CD8-positive, alpha-beta memory T cell (primary cell): ENCODE results near the gene FAAP20. TPM values are rescaled to one million over a fixed set of nuclear protein-coding genes. Genes with fewer than 3 reads are reported as not detected.

Experiments
- CTCF ChIA-PET: fragments of 350-600 bp; sonication (Branson Sonifier 250); formaldehyde crosslinking; loops from one replicate; lab custom pipeline; 2021; ENCODE audit warnings: antibody characterized with exemption; lab: Charles Lee
- POLR2A ChIA-PET: fragments of 350-600 bp; sonication (Branson Sonifier 250); formaldehyde crosslinking; loops from one replicate; lab custom pipeline; 2021; ENCODE audit warnings: antibody characterized with exemption; lab: Charles Lee
- DNase-seq, 5 donors: peaks; one replicate each; pipeline versions ENCODE4 v3.0.0 to v3.0.0-alpha.2; 2020 to 2022; ENCODE audit warnings: mixed read lengths in 1 of 5
- H3K27ac ChIP-seq: one replicate; pipeline ENCODE4 v1.7.0; 2013; ENCODE audit warnings: low read depth, mild to moderate bottlenecking, low read length, moderate library complexity
- H3K27me3 ChIP-seq: 2 replicates; pipeline ENCODE4 v1.7.0; 2013; ENCODE audit warnings: low read length, mild to moderate bottlenecking; ENCODE audit not compliant: insufficient read depth, poor library complexity, severe bottlenecking
- H3K36me3 ChIP-seq: 2 replicates; pipeline ENCODE4 v1.7.0; 2013; ENCODE audit warnings: mild to moderate bottlenecking, low read length, moderate library complexity; ENCODE audit not compliant: insufficient read depth
- H3K4me1 ChIP-seq: 2 replicates; pipeline ENCODE4 v1.7.0; 2013; ENCODE audit warnings: mild to moderate bottlenecking, low read length, moderate library complexity; ENCODE audit not compliant: insufficient read depth
- H3K4me3 ChIP-seq: 2 replicates; pipeline ENCODE4 v1.7.0; 2013; ENCODE audit warnings: mild to moderate bottlenecking, low read length
- H3K9me3 ChIP-seq: 2 replicates; pipeline ENCODE4 v1.7.0; 2013; ENCODE audit warnings: mild to moderate bottlenecking, low read length
- H3K27ac Mint-ChIP-seq, 8 donors: one replicate each; pipeline ENCODE4 v1.8.0; 2020 to 2021; ENCODE audit warnings: mixed read lengths in 8 of 8, mild to moderate bottlenecking in 6 of 8, inconsistent platforms in 3 of 8, moderate library complexity in 3 of 8
- H3K27me3 Mint-ChIP-seq, 2 donors: one replicate each; pipeline ENCODE4 v1.8.0; 2020 to 2021; ENCODE audit warnings: mixed read lengths in 2 of 2, mild to moderate bottlenecking in 1 of 2, moderate library complexity in 1 of 2
- H3K36me3 Mint-ChIP-seq, 3 donors: one replicate each; pipeline ENCODE4 v1.8.0; 2020 to 2021; ENCODE audit warnings: mixed read lengths in 3 of 3, inconsistent platforms in 1 of 3, mild to moderate bottlenecking in 1 of 3
- H3K4me1 Mint-ChIP-seq, 3 donors: one replicate each; pipeline ENCODE4 v1.8.0; 2020 to 2021; ENCODE audit warnings: mixed read lengths in 3 of 3, inconsistent platforms in 1 of 3, mild to moderate bottlenecking in 1 of 3
- H3K4me3 Mint-ChIP-seq, 7 donors: one replicate each; pipeline ENCODE4 v1.8.0; 2020 to 2021; ENCODE audit warnings: mixed read lengths in 7 of 7, mild to moderate bottlenecking in 6 of 7, moderate library complexity in 4 of 7, inconsistent platforms in 2 of 7
- H3K9me3 Mint-ChIP-seq, 5 donors: one replicate each; pipeline ENCODE4 v1.8.0; 2020 to 2022; ENCODE audit warnings: mixed read lengths in 5 of 5, mild to moderate bottlenecking in 3 of 5, moderate library complexity in 2 of 5, inconsistent platforms in 1 of 5
- polyA plus RNA-seq: library from polyadenylated mRNA; unstranded; fragments of 300-500 nt; fragmentation: Illumina TruSeq; gene quantifications from one replicate; pipeline ENCODE4 v1.2.3, GENCODE V29; 2021
- total RNA-seq, 2 experiments: library from RNA; stranded (reverse); gene quantifications; one replicate each; pipeline ENCODE4 v1.2.3, GENCODE V29; 2021

FAAP20 gene
- total and polyA plus RNA-seq, 3 experiments from 2014 or later: 65.0 to 72.5 (median 66.4) TPM

GRCh38 chr1:2181271-2181670 lies 13.3 kb downstream of the FAAP20 start:
- POLR2A ChIA-PET: no interaction called here
- H3K4me1 ChIP-seq: no peaks in the 10 kb centered on the region
- Mint-ChIP-seq H3K36me3 (peaks cover 0 to 51% (median 5%) of the 10 kb centered on the region in 3 donors), H3K27ac (peak overlapping the region in 1 of 8 donors; percentile 60), H3K27me3 (no peaks in the 10 kb centered on the region), H3K9me3 (no peaks in the 10 kb centered on the region), H3K4me3 (no peak overlapping the region), H3K4me1 (peaks cover 0 to 2% (median 0%) of the 10 kb centered on the region in 3 donors)
- H3K4me3 ChIP-seq: no peak overlapping the region
- CTCF ChIA-PET: no interaction called here
- no peak for DNase-seq
- no peaks in the 10 kb centered on the region for H3K27me3 ChIP-seq
- H3K9me3 ChIP-seq: no peaks in the 10 kb centered on the region
- no peaks in the 10 kb centered on the region for H3K36me3 ChIP-seq
- H3K27ac ChIP-seq: no peak overlapping the region

GRCh38 chr1:2180297-2181245 lies 14.0 kb downstream of the FAAP20 start:
- Histone ChIP-seq H3K4me3 (no peak overlapping the region), H3K4me1 (no peaks in the 10 kb centered on the region), H3K27ac (peak overlapping the region; percentile 67), H3K9me3 (no peaks in the 10 kb centered on the region), H3K27me3 (no peaks in the 10 kb centered on the region), H3K36me3 (no peaks in the 10 kb centered on the region)
- Mint-ChIP-seq H3K27ac (peak overlapping the region in 2 of 8 donors; percentile 57 to 60), H3K36me3 (peaks cover 0 to 52% (median 5%) of the 10 kb centered on the region in 3 donors), H3K9me3 (no peaks in the 10 kb centered on the region), H3K4me1 (peaks cover 0 to 2% (median 0%) of the 10 kb centered on the region in 3 donors), H3K4me3 (no peak overlapping the region), H3K27me3 (no peaks in the 10 kb centered on the region)
- ChIA-PET CTCF (no interaction called here), POLR2A (no interaction called here)
- DNase-seq: no peak

DNA sequence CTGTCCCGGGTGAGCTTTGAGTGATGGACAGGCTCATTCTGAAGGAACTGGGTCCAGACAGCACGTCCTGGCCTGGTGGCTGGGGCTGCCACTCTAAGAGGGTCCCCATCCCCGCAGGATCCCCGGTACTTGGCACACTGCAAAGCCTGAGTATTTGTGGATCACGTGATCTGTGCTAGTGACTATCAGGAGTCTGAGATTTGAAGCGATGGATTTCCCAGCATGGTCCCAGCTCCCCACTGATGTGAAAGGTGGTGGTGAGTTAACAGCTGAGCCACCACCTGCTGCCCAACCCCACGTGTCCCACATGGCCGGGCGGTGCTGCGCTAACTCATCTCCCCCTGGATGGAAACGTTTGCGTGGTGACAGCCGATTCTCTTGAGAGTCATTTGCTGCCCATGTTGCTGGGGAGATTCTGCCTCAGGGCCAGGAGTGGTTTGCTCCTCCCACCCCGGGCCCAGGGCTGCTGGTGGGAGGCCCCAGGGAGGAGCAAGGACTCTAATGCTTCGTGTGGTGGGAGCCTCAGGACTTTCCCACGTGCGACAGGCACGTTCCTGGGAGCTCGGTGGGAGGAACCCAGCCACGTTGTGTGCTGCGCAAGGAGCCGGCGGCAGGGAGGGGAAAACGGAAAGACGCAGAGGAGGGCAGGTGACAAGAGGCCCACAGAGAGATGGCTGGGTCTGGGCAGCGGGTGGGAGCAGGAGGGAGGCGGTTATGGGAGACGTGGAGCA lies 15.1 kb downstream of the FAAP20 start:
- H3K4me1 Mint-ChIP-seq: peaks cover 0 to 4% (median 2%) of the 10 kb centered on the region in 3 donors
- H3K4me3 Mint-ChIP-seq: no peak overlapping the region
- peak overlapping the region in 2 of 8 donors; percentile 22 to 82 for H3K27ac Mint-ChIP-seq
- no peaks in the 10 kb centered on the region for H3K27me3 Mint-ChIP-seq
- no peaks in the 10 kb centered on the region for H3K9me3 ChIP-seq
- no peaks in the 10 kb centered on the region for H3K36me3 ChIP-seq
- no peaks in the 10 kb centered on the region for H3K9me3 Mint-ChIP-seq
- DNase-seq: no peak
- H3K36me3 Mint-ChIP-seq: peaks cover 0 to 45% (median 3%) of the 10 kb centered on the region in 3 donors
- POLR2A ChIA-PET: no interaction called here
- CTCF ChIA-PET: no interaction called here
- peaks cover 1% of the 10 kb centered on the region for H3K4me1 ChIP-seq
- H3K27ac ChIP-seq: peak overlapping the region; percentile 47
- no peak overlapping the region for H3K4me3 ChIP-seq
- H3K27me3 ChIP-seq: no peaks in the 10 kb centered on the region

DNA sequence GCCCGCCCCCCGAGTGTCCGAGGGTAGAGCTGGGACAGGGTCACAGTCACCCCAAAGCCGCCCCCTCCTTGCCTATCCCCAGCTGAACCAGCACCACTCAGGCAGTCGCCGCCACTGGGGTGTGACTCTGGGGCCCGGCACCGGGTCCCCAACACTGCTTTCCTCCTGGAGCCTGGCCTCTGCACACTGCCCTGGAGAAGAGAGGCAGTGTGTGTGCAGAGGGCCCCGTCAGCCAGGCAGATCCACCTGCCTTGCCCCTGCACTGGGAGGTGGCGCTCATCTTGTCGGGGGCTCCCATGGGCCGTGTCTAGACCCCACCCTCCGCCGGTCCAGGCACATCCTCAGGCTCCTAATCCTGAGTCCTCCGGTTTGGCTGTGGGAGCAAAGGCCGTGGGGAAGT lies 15.7 kb downstream of the FAAP20 start:
- ChIA-PET CTCF (no interaction called here), POLR2A (no interaction called here)
- H3K4me1 ChIP-seq: peaks cover 6% of the 10 kb centered on the region
- Mint-ChIP-seq H3K4me1 (peaks cover 0 to 8% (median 6%) of the 10 kb centered on the region in 3 donors), H3K27me3 (no peaks in the 10 kb centered on the region), H3K4me3 (no peak overlapping the region), H3K36me3 (peaks cover 0 to 42% (median 1%) of the 10 kb centered on the region in 3 donors), H3K9me3 (no peaks in the 10 kb centered on the region), H3K27ac (no peak overlapping the region)
- no peak overlapping the region for H3K27ac ChIP-seq
- H3K27me3 ChIP-seq: no peaks in the 10 kb centered on the region
- H3K4me3 ChIP-seq: no peak overlapping the region
- no peaks in the 10 kb centered on the region for H3K36me3 ChIP-seq
- no peaks in the 10 kb centered on the region for H3K9me3 ChIP-seq
- DNase-seq: no peak

GRCh38 chr1:2177946-2178538 lies 16.5 kb downstream of the FAAP20 start:
- H3K36me3 Mint-ChIP-seq: peaks cover 0 to 40% (median 1%) of the 10 kb centered on the region in 3 donors
- Histone ChIP-seq H3K4me3 (no peak overlapping the region), H3K9me3 (no peaks in the 10 kb centered on the region), H3K27me3 (no peaks in the 10 kb centered on the region), H3K36me3 (no peaks in the 10 kb centered on the region), H3K4me1 (peaks cover 6% of the 10 kb centered on the region), H3K27ac (no peak overlapping the region)
- H3K4me3 Mint-ChIP-seq: no peak overlapping the region
- no peaks in the 10 kb centered on the region for H3K9me3 Mint-ChIP-seq
- POLR2A ChIA-PET: no interaction called here
- peaks cover 0 to 10% (median 7%) of the 10 kb centered on the region in 3 donors for H3K4me1 Mint-ChIP-seq
- no peaks in the 10 kb centered on the region for H3K27me3 Mint-ChIP-seq
- CTCF ChIA-PET: no interaction called here
- no peak for DNase-seq
- no peak overlapping the region for H3K27ac Mint-ChIP-seq

DNA sequence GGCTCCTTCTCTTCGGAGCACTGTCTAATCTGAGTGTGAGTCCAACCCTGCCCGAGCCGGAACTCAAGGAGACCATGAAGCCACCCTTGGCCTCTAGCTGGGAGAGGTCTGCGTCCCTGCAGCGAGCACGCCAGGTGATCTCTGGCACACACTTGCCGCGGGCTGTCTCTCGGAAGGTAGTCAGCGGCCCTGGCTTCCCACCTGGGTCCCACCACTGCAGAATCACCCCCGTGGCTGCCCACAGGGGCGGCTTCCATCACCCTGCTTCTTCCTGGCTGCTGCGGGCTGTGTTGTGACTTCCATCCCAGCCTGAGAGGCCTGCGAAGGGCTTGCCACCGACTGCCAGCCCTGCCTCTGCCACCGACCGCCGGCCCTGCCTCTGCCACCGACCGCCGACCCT lies 17.0 kb downstream of the FAAP20 start:
- no peaks in the 10 kb centered on the region for H3K9me3 ChIP-seq
- DNase-seq: no peak
- no peaks in the 10 kb centered on the region for H3K27me3 Mint-ChIP-seq
- no peak overlapping the region for H3K4me3 ChIP-seq
- peaks cover 0 to 41% (median 1%) of the 10 kb centered on the region in 3 donors for H3K36me3 Mint-ChIP-seq
- POLR2A ChIA-PET: no interaction called here
- H3K4me3 Mint-ChIP-seq: no peak overlapping the region
- peaks cover 6% of the 10 kb centered on the region for H3K4me1 ChIP-seq
- peaks cover 0 to 12% (median 9%) of the 10 kb centered on the region in 3 donors for H3K4me1 Mint-ChIP-seq
- H3K27me3 ChIP-seq: no peaks in the 10 kb centered on the region
- H3K9me3 Mint-ChIP-seq: no peaks in the 10 kb centered on the region
- no peak overlapping the region for H3K27ac ChIP-seq
- CTCF ChIA-PET: no interaction called here
- no peaks in the 10 kb centered on the region for H3K36me3 ChIP-seq
- no peak overlapping the region for H3K27ac Mint-ChIP-seq

- no peak for DNase-seq
- H3K4me3 ChIP-seq: no peak overlapping the region
- H3K4me1 ChIP-seq: peaks cover 6% of the 10 kb centered on the region
- Mint-ChIP-seq H3K27me3 (no peaks in the 10 kb centered on the region), H3K27ac (no peak overlapping the region), H3K9me3 (no peaks in the 10 kb centered on the region), H3K36me3 (peaks cover 0 to 49% (median 1%) of the 10 kb centered on the region in 3 donors), H3K4me1 (peaks cover 0 to 12% (median 9%) of the 10 kb centered on the region in 3 donors), H3K4me3 (no peak overlapping the region)
- ChIA-PET POLR2A (no interaction called here), CTCF (interaction anchor here (1.7 kb wide), 1 partner anchor 18 kb away, joined by 4 read pairs; the partner anchor contains the start of gene FAAP20)
- H3K27me3 ChIP-seq: no peaks in the 10 kb centered on the region
- peak overlapping the region; percentile 47 for H3K27ac ChIP-seq
- H3K36me3 ChIP-seq: no peaks in the 10 kb centered on the region
- H3K9me3 ChIP-seq: no peaks in the 10 kb centered on the region
Measured at GRCh38 chr1:2176615-2177014, 18.0 kb downstream of the FAAP20 start.
